GM21786 (cell line): ENCODE data around the gene PACRG.

Experiments used
- ATAC-seq: cut with Tn5 transposase; IDR thresholded peaks from one replicate; pipeline ENCODE4 v1.9.1; 2021; ENCODE audit not compliant: unreplicated experiment

PACRG gene

GRCh38 chr6:162998777-162999176 lies 271.0 kb downstream of the PACRG start:
- ATAC-seq, result no peak

GRCh38 chr6:162999575-163000285 lies 272.0 kb downstream of the PACRG start:
- no peak for ATAC-seq

GRCh38 chr6:163001330-163001729 lies 273.6 kb downstream of the PACRG start:
- ATAC-seq, result peak; percentile 98

- no peak for ATAC-seq
Measured at GRCh38 chr6:163008186-163008585, 280.4 kb downstream of the PACRG start.

GRCh38 chr6:163008626-163009025 lies 280.9 kb downstream of the PACRG start:
- no peak for ATAC-seq

GRCh38 chr6:163010145-163010544 lies 282.4 kb downstream of the PACRG start:
- ATAC-seq, result no peak

GRCh38 chr6:163014736-163015135 lies 287.0 kb downstream of the PACRG start:
- no peak for ATAC-seq

- ATAC-seq, result no peak
Measured at GRCh38 chr6:163017801-163018200, 290.0 kb downstream of the PACRG start.

- no peak for ATAC-seq
Measured at GRCh38 chr6:163019926-163020325, 292.2 kb downstream of the PACRG start.

GRCh38 chr6:163021054-163021453 lies 293.3 kb downstream of the PACRG start:
- no peak for ATAC-seq

- ATAC-seq, result no peak
Measured at GRCh38 chr6:163023700-163024099, 295.9 kb downstream of the PACRG start.

- no peak for ATAC-seq
Measured at GRCh38 chr6:163026893-163027292, 299.1 kb downstream of the PACRG start.

- no peak for ATAC-seq
Measured at GRCh38 chr6:163030980-163031379, 303.2 kb downstream of the PACRG start.

GRCh38 chr6:163031931-163032330 lies 304.2 kb downstream of the PACRG start:
- no peak for ATAC-seq

- no peak for ATAC-seq
Measured at GRCh38 chr6:163036160-163036645, 308.4 kb downstream of the PACRG start.

GRCh38 chr6:163038317-163038716 lies 310.5 kb downstream of the PACRG start:
- ATAC-seq, result no peak

GRCh38 chr6:163048345-163048744 lies 320.6 kb downstream of the PACRG start:
- no peak for ATAC-seq

GRCh38 chr6:163053667-163054344 lies 326.0 kb downstream of the PACRG start:
- no peak for ATAC-seq

GRCh38 chr6:163054641-163055040 lies 326.9 kb downstream of the PACRG start:
- ATAC-seq, result no peak

GRCh38 chr6:163057260-163057659 lies 329.5 kb downstream of the PACRG start:
- no peak for ATAC-seq

- no peak for ATAC-seq
Measured at GRCh38 chr6:163062790-163063189, 335.0 kb downstream of the PACRG start.

- no peak for ATAC-seq
Measured at GRCh38 chr6:163063561-163063960, 335.8 kb downstream of the PACRG start.
